H1 (cell line): ENCODE measurements around the gene ZBTB45. TPM values are rescaled to one million over a fixed set of nuclear protein-coding genes. Genes with fewer than 3 reads are reported as not detected.

ENCODE experiments used
- CTCF ChIA-PET: fragments of 300-600 bp; sonication (Branson Sonifier 250); formaldehyde crosslinking; loops from one replicate; lab custom pipeline; 2021; ENCODE audit not compliant: partially characterized antibody; lab: Charles Lee
- POLR2A ChIA-PET: fragments of 300-600 bp; sonication (Branson Sonifier 250); formaldehyde crosslinking; loops from one replicate; lab custom pipeline; 2021; ENCODE audit warnings: inconsistent platforms; ENCODE audit not compliant: partially characterized antibody; lab: Charles Lee
- DNase-seq, 2 experiments: peaks; one replicate each; pipeline versions ENCODE4 v3.0.0 to v3.0.0-alpha.2; 2010 to 2022; ENCODE audit warnings: low spot score in 2 of 2, low read depth in 1 of 2, mixed read lengths in 1 of 2
- FAIRE-seq: peaks from 2 replicates; lab custom pipeline; 2011; peaks lifted over from hg19 to GRCh38; lab: Jason Lieb, UNC
- H2AFZ ChIP-seq: 2 replicates; pipeline ENCODE4 v1.8.1; 2012; ENCODE audit warnings: low read length, inconsistent platforms
- H2AK5ac ChIP-seq: 2 replicates; pipeline ENCODE4 v1.6.1; 2013; ENCODE audit warnings: low read depth, low read length
- H2BK120ac ChIP-seq: replicated peaks from 2 replicates; pipeline ENCODE3; 2013; ENCODE audit warnings: low read depth, low read length, inconsistent platforms
- H2BK12ac ChIP-seq: 2 replicates; pipeline ENCODE4 v1.6.1; 2013; ENCODE audit warnings: low read depth, low read length
- H2BK15ac ChIP-seq: 2 replicates; pipeline ENCODE4 v1.6.1; 2013; ENCODE audit warnings: low read length
- H2BK20ac ChIP-seq: 2 replicates; pipeline ENCODE4 v1.6.1; 2013; ENCODE audit warnings: low read length
- H2BK5ac ChIP-seq: 2 replicates; pipeline ENCODE4 v1.6.1; 2013; ENCODE audit warnings: low read depth, low read length
- H3K14ac ChIP-seq: 2 replicates; pipeline ENCODE4 v1.6.1; 2013; ENCODE audit warnings: inconsistent platforms; ENCODE audit not compliant: insufficient read length
- H3K18ac ChIP-seq: 2 replicates; pipeline ENCODE4 v1.6.1; 2013; ENCODE audit warnings: low read length; ENCODE audit errors: extremely low read depth
- H3K23ac ChIP-seq: 2 replicates; pipeline ENCODE4 v1.6.1; 2013; ENCODE audit warnings: inconsistent platforms; ENCODE audit not compliant: insufficient read length
- H3K23me2 ChIP-seq: 2 replicates; pipeline ENCODE4 v1.6.1; 2013; ENCODE audit warnings: low read depth, low read length
- H3K27ac ChIP-seq: 2 replicates; pipeline ENCODE4 v1.6.1; 2011; ENCODE audit warnings: low read depth, low read length, inconsistent platforms
- H3K27me3 ChIP-seq, 4 experiments: replicated peaks in 1 of 4; 1 replicate in 1 of 4; 2 replicates in 3 of 4; pipeline versions ENCODE4 v1.6.1 to v1.8.1; 2011 to 2013; ENCODE audit warnings: low read length in 3 of 4, mild to moderate bottlenecking in 3 of 4, inconsistent platforms in 2 of 4, mixed read lengths in 2 of 4, moderate library complexity in 1 of 4; ENCODE audit not compliant: control insufficient read depth in 3 of 4, insufficient read depth in 3 of 4; ENCODE audit errors: extremely low read depth in 1 of 4
- H3K36me3 ChIP-seq, 4 experiments: 2 replicates each; pipeline versions ENCODE4 v1.6.1 to v1.8.1; 2011 to 2013; ENCODE audit warnings: mild to moderate bottlenecking in 4 of 4, low read length in 3 of 4, moderate library complexity in 2 of 4, control low read depth in 1 of 4, inconsistent platforms in 1 of 4; ENCODE audit not compliant: insufficient read depth in 4 of 4, control insufficient read depth in 2 of 4
- H3K4ac ChIP-seq: replicated peaks from 2 replicates; pipeline ENCODE3; 2013; ENCODE audit warnings: low read length, low read depth, mixed read lengths, inconsistent platforms; ENCODE audit not compliant: insufficient read length
- H3K4me1 ChIP-seq, 4 experiments: replicated peaks in 1 of 4; 1 replicate in 1 of 4; 2 replicates in 3 of 4; pipeline versions ENCODE4 v1.6.1 to v1.8.1; 2011 to 2013; ENCODE audit warnings: low read length in 3 of 4, inconsistent platforms in 2 of 4, mixed read lengths in 1 of 4; ENCODE audit not compliant: insufficient read depth in 4 of 4, control insufficient read depth in 3 of 4
- H3K4me2 ChIP-seq, 2 experiments: 2 replicates each; pipeline versions ENCODE4 v1.6.1 to v1.8.1; 2011 to 2013; ENCODE audit warnings: low read depth in 2 of 2, low read length in 2 of 2, control low read depth in 1 of 2, inconsistent platforms in 1 of 2, mild to moderate bottlenecking in 1 of 2; ENCODE audit not compliant: insufficient read depth in 1 of 2
- H3K4me3 ChIP-seq, 4 experiments: fragments of 200-600, 300-600 bp in 1 of 4; sonication (generic), shearing (Covaris generic), sonication (Bioruptor Twin) in 1 of 4; 2 replicates each; pipeline versions ENCODE4 v1.5.1 to v1.8.1; 2011 to 2016; ENCODE audit warnings: low read length in 4 of 4, low read depth in 3 of 4, control low read depth in 2 of 4, inconsistent platforms in 2 of 4, mild to moderate bottlenecking in 2 of 4, mixed read lengths in 1 of 4, moderate library complexity in 1 of 4; ENCODE audit not compliant: insufficient read depth in 2 of 4; ENCODE audit errors: extremely low read depth in 1 of 4
- H3K56ac ChIP-seq: replicated peaks from 2 replicates; pipeline ENCODE3; 2013; ENCODE audit warnings: low read depth, mild to moderate bottlenecking, mixed read lengths, low read length, inconsistent platforms; ENCODE audit not compliant: insufficient read length
- H3K79me1 ChIP-seq: 2 replicates; pipeline ENCODE4 v1.6.1; 2013; ENCODE audit warnings: low read depth, low read length, control low read depth
- H3K79me2 ChIP-seq, 2 experiments: 2 replicates each; pipeline versions ENCODE4 v1.6.1 to v1.8.1; 2012 to 2013; ENCODE audit warnings: low read length in 2 of 2, mild to moderate bottlenecking in 2 of 2, inconsistent platforms in 1 of 2; ENCODE audit not compliant: insufficient read depth in 2 of 2, control insufficient read depth in 1 of 2
- H3K9ac ChIP-seq, 4 experiments: replicated peaks in 1 of 4; 1 replicate in 1 of 4; 2 replicates in 3 of 4; pipeline versions ENCODE4 v1.6.1 to v1.8.1; 2011 to 2013; ENCODE audit warnings: low read depth in 3 of 4, low read length in 3 of 4, control low read depth in 2 of 4, mild to moderate bottlenecking in 2 of 4, moderate library complexity in 2 of 4, inconsistent platforms in 1 of 4; ENCODE audit errors: extremely low read depth in 1 of 4
- H3K9me3 ChIP-seq, 2 experiments: 2 replicates each; pipeline versions ENCODE4 v1.6.1 to v1.8.1; 2012 to 2013; ENCODE audit warnings: mild to moderate bottlenecking in 2 of 2, moderate library complexity in 2 of 2, control low read depth in 1 of 2, inconsistent platforms in 1 of 2, low read depth in 1 of 2, low read length in 1 of 2, mixed read lengths in 1 of 2; ENCODE audit not compliant: insufficient read depth in 2 of 2
- H4K20me1 ChIP-seq, 2 experiments: replicated peaks in 1 of 2; 2 replicates each; pipeline versions ENCODE3 to v1.8.1; 2011 to 2013; ENCODE audit warnings: inconsistent platforms in 2 of 2, low read length in 2 of 2, mild to moderate bottlenecking in 1 of 2; ENCODE audit not compliant: insufficient read depth in 2 of 2, control insufficient read depth in 1 of 2
- H4K5ac ChIP-seq: 2 replicates; pipeline ENCODE4 v1.6.1; 2013; ENCODE audit warnings: low read length, low read depth, mixed read lengths, inconsistent platforms; ENCODE audit not compliant: insufficient read length
- H4K8ac ChIP-seq: 2 replicates; pipeline ENCODE4 v1.8.0; 2013; ENCODE audit warnings: mild to moderate bottlenecking, moderate library complexity, low read length, inconsistent platforms; ENCODE audit not compliant: insufficient read depth; ENCODE audit errors: extremely low read depth
- H4K91ac ChIP-seq: replicated peaks from 2 replicates; pipeline ENCODE3; 2013; ENCODE audit warnings: low read length, mixed read lengths, inconsistent platforms; ENCODE audit not compliant: insufficient read length
- BCL11A ChIP-seq, 2 experiments: IDR thresholded peaks; one replicate each; pipeline ENCODE4 v1.6.1; 2011; ENCODE audit warnings: low read depth in 2 of 2, low read length in 2 of 2, mild to moderate bottlenecking in 2 of 2
- CHD2 ChIP-seq: IDR thresholded peaks from 2 replicates; pipeline ENCODE4 v1.6.1; 2012; ENCODE audit warnings: low read length, improper control_type of control experiment
- CTBP2 ChIP-seq: IDR thresholded peaks from 2 replicates; pipeline ENCODE4 v1.7.0; 2011; ENCODE audit warnings: borderline replicate concordance, mild to moderate bottlenecking, moderate library complexity, mixed read lengths, low read length; ENCODE audit not compliant: insufficient read depth, insufficient read length
- JUND ChIP-seq: IDR thresholded peaks from 2 replicates; pipeline ENCODE4 v1.6.1; 2011; ENCODE audit warnings: mild to moderate bottlenecking, improper control_type of control experiment, low read length
- MAFK ChIP-seq: IDR thresholded peaks from 2 replicates; pipeline ENCODE4 v1.6.1; 2012; ENCODE audit warnings: low read depth, mild to moderate bottlenecking, improper control_type of control experiment, low read length
- NANOG ChIP-seq: IDR thresholded peaks from 2 replicates; pipeline ENCODE4 v1.6.1; 2011; ENCODE audit warnings: low read length, low read depth, mild to moderate bottlenecking, inconsistent platforms; ENCODE audit not compliant: insufficient read depth, poor library complexity, severe bottlenecking
- PHF8 ChIP-seq: fragments of 200-600 bp; sonication (generic); conservative IDR thresholded peaks from 2 replicates; pipeline ENCODE4 v1.7.1; 2012; ENCODE audit warnings: low read depth, mild to moderate bottlenecking, inconsistent platforms, low read length, moderate library complexity
- POLR2A ChIP-seq, 2 experiments: IDR thresholded peaks; 1 replicate in 1 of 2; 2 replicates in 1 of 2; pipeline ENCODE4 v1.6.1; 2011; ENCODE audit warnings: low read depth in 2 of 2, low read length in 2 of 2, mild to moderate bottlenecking in 2 of 2; ENCODE audit errors: control extremely low read depth in 1 of 2
- POLR2AphosphoS5 ChIP-seq: IDR thresholded peaks from 2 replicates; pipeline ENCODE4 v1.6.1; 2011; ENCODE audit warnings: low read depth, low read length
- RBBP5 ChIP-seq: IDR thresholded peaks from 2 replicates; pipeline ENCODE4 v1.7.1; 2012; ENCODE audit warnings: low read depth, mild to moderate bottlenecking, inconsistent platforms, low read length, moderate library complexity, borderline replicate concordance
- SIX5 ChIP-seq: IDR thresholded peaks from 2 replicates; pipeline ENCODE4 v1.6.1; 2011; ENCODE audit warnings: mild to moderate bottlenecking, low read depth, low read length
- TEAD4 ChIP-seq: IDR thresholded peaks from 2 replicates; pipeline ENCODE4 v1.6.1; 2012; ENCODE audit warnings: low read depth, low read length, inconsistent platforms, mixed read lengths
- YY1 ChIP-seq: IDR thresholded peaks from 2 replicates; pipeline ENCODE4 v1.6.1; 2011; ENCODE audit warnings: low read depth, mild to moderate bottlenecking, low read length
- WGBS, 2 experiments: shearing (Covaris generic) in 1 of 2; methylation state at CpG; one replicate each; pipeline versions ENCODE4 v1.1.6 to v1.1.7; 2013 to 2015; ENCODE audit warnings: low lambda C conversion rate in 2 of 2, mixed read lengths in 2 of 2, inconsistent platforms in 1 of 2, low coverage in 1 of 2, missing lambda C conversion rate in 1 of 2; ENCODE audit not compliant: insufficient replicate concordance in 2 of 2, insufficient coverage in 1 of 2, insufficient read length in 1 of 2; ENCODE audit errors: extremely low coverage in 1 of 2, missing lambda C conversion rate in 1 of 2; 5-methylcytosine and 5-hydroxymethylcytosine counted together
- polyA plus RNA-seq, 7 experiments: library from polyadenylated mRNA; depleted of rRNA in 3 of 7; stranded (reverse) in 5 of 7; unstranded in 2 of 7; fragments of >200 nt in 5 of 7; fragments of 200-250 nt in 2 of 7; gene quantifications; 1 replicate in 5 of 7; 2 replicates in 1 of 7; 4 replicates in 1 of 7; pipeline versions ENCODE4 v1.2.1 to v1.2.3, GENCODE V29; 2011 to 2013; ENCODE audit warnings: missing spikeins in 2 of 7, mixed read lengths in 2 of 7
- total RNA-seq: library from RNA; stranded (reverse); fragmentation: NEBNext Ultra II Directional; extraction: Animal tissue kit (Norgen Biotek cat#: 25700); gene quantifications from 2 replicates; pipeline ENCODE4 v1.2.1, GENCODE V29; 2021

The ZBTB45 gene
- total and polyA plus RNA-seq, 2 of the 8 experiments (the other 6 are each of a cell fraction or from before 2014, with no cell fraction given), result 16.9 to 17.2 TPM

- Histone ChIP-seq H3K23ac (no peak overlapping the region), H2BK20ac (no peak overlapping the region), H2BK12ac (no peak overlapping the region), H3K4me3 (no peak overlapping the region), H3K79me2 (peaks cover 28 to 49% of the 10 kb centered on the region in 2 experiments), H4K8ac (no peak overlapping the region), H4K5ac (no peak overlapping the region), H3K23me2 (peaks cover 14% of the 10 kb centered on the region), H3K36me3 (peaks cover 42 to 73% (median 59%) of the 10 kb centered on the region in 4 experiments), H4K91ac (no peak overlapping the region), H4K20me1 (peaks cover 42 to 57% of the 10 kb centered on the region in 2 experiments), H3K27me3 (no peaks in the 10 kb centered on the region), H3K18ac (no peak overlapping the region), H3K4me1 (peaks cover 3 to 15% (median 9%) of the 10 kb centered on the region in 4 experiments), H3K56ac (no peak overlapping the region), H2BK5ac (no peak overlapping the region; the same call in 1 of the 2 replicates), H3K4ac (no peak overlapping the region), H3K4me2 (no peak overlapping the region), H3K79me1 (peaks cover 22% of the 10 kb centered on the region), H3K9me3 (no peaks in the 10 kb centered on the region), H3K14ac (no peak overlapping the region), H2AK5ac (no peak overlapping the region), H3K9ac (no peak overlapping the region), H2AFZ (no peak overlapping the region), H3K27ac (no peak overlapping the region), H2BK15ac (no peak overlapping the region), H2BK120ac (no peak overlapping the region)
- WGBS, 2 experiments, result 91% methylated on average over 20 of the region's 20 CpGs; no CpG with 5 or more reads in 1 of the 2 experiments
- no peak for DNase-seq
- POLR2A ChIA-PET, result interaction anchor here (0.9 to 13.8 kb wide), 5 partner anchors 10 to 29 kb away, joined by 4 to 650 read pairs (median 6); partner anchors contain the start of genes MZF1, SLC27A5, UBE2M and ZBTB45
- FAIRE-seq, result no peak
- CTCF ChIA-PET, result interaction anchor here (1.2 to 3.8 kb wide), 4 partner anchors 13 to 210 kb away, joined by 3 to 26 read pairs (median 6); partner anchors contain the start of gene ZBTB45
- TF ChIP-seq RBBP5, result no peak
- TF ChIP-seq NANOG, result no peak
- no peak for TF ChIP-seq JUND
- TF ChIP-seq PHF8, result no peak
- TF ChIP-seq POLR2AphosphoS5, result peak; percentile 46
- TF ChIP-seq CHD2, result no peak
- no peak for TF ChIP-seq CTBP2
- no peak for TF ChIP-seq MAFK
- TF ChIP-seq TEAD4, result no peak
- no peak for TF ChIP-seq YY1
- peak in 1 of 2 experiments; percentile 24; a peak in 1 of 3 replicates for TF ChIP-seq POLR2A (IDR thresholded peaks at IDR 0.05; ENCODE audit: control extremely low read depth in 1 of 2, low read depth in 2 of 2, low read length in 2 of 2)
- TF ChIP-seq SIX5, result no peak
- TF ChIP-seq BCL11A (IDR thresholded peaks at IDR 0.05; ENCODE audit: low read depth in 2 of 2, low read length in 2 of 2), result no peak
These were observed 29.5 kb upstream of the ZBTB45 start for GRCh38 chr19:58548859-58549663.
